GM12878 (cell line): Measurements from ENCODE around the gene EPB41L1. TPM values are rescaled to one million over a fixed set of nuclear protein-coding genes. Genes with fewer than 3 reads are reported as not detected.

Experiments used
- ATAC-seq: fragments of 200-7000 bp; cut with Tn5 transposase; 3 replicates; pipeline ENCODE4 v1.9.1; 2020; ENCODE audit warnings: mild to moderate bottlenecking, moderate library complexity
- BruUV-seq: library from RNA; stranded (reverse); fragments of 400-500 nt; replicated peaks from 2 replicates; lab custom pipeline; 2021; lab: Mats Ljungman, UMichigan
- CTCF ChIA-PET: fragments of 300-600 bp; sonication (Branson Sonifier 250); formaldehyde crosslinking; extraction: SDS; loops from one replicate; lab custom pipeline; 2021; ENCODE audit warnings: inconsistent platforms; lab: Yijun Ruan, JAX
- POLR2A ChIA-PET: fragments of 350-600 bp; formaldehyde crosslinking; extraction: SDS; loops from one replicate; lab custom pipeline; 2021; ENCODE audit warnings: inconsistent platforms; lab: Charles Lee
- RAD21 ChIA-PET: fragments of 300-600 bp; sonication (Branson Sonifier 250); formaldehyde crosslinking; loops from one replicate; lab custom pipeline; 2023; ENCODE audit warnings: antibody characterized with exemption; ENCODE audit not compliant: unreplicated experiment; lab: Charles Lee
- SMC1A ChIA-PET: fragments of 300-600 bp; sonication (Branson Sonifier 250); formaldehyde crosslinking; loops from one replicate; lab custom pipeline; 2023; ENCODE audit not compliant: unreplicated experiment, uncharacterized antibody; lab: Charles Lee
- DNase-seq: peaks from one replicate; pipeline ENCODE4 v3.0.0-alpha.2; 2011; ENCODE audit warnings: low read depth, low spot score
- FAIRE-seq: peaks from 3 replicates; lab custom pipeline; 2011; peaks lifted over from hg19 to GRCh38; lab: Jason Lieb, UNC
- H2AFZ ChIP-seq: 2 replicates; pipeline ENCODE4 v1.6.0; 2011; ENCODE audit warnings: low read depth, low read length, control low read depth; ENCODE audit not compliant: control insufficient read depth
- H3K27ac ChIP-seq: 2 replicates; pipeline ENCODE4 v1.5.1; 2011; ENCODE audit warnings: control low read depth; ENCODE audit not compliant: control insufficient read depth, insufficient read depth
- H3K27me3 ChIP-seq, 2 experiments: replicated peaks in 1 of 2; 2 replicates each; pipeline versions ENCODE4 v1.6.0 to v1.6.1; 2011; ENCODE audit warnings: low read length in 1 of 2; ENCODE audit not compliant: control insufficient read depth in 2 of 2, insufficient read depth in 2 of 2
- H3K36me3 ChIP-seq, 2 experiments: 2 replicates each; pipeline ENCODE4 v1.5.1; 2011; ENCODE audit warnings: low read length in 1 of 2; ENCODE audit not compliant: control insufficient read depth in 2 of 2, insufficient read depth in 2 of 2
- H3K4me1 ChIP-seq: 2 replicates; pipeline ENCODE4 v1.6.1; 2011; ENCODE audit warnings: mild to moderate bottlenecking, low read length, moderate library complexity, mixed read lengths; ENCODE audit not compliant: control insufficient read depth, insufficient read depth
- H3K4me2 ChIP-seq: 2 replicates; pipeline ENCODE4 v1.6.0; 2011; ENCODE audit warnings: control low read depth; ENCODE audit not compliant: control insufficient read depth, insufficient read depth
- H3K4me3 ChIP-seq: fragments of 200-600 bp; sonication (generic); 2 replicates; pipeline ENCODE4 v1.5.1; 2016
- H3K79me2 ChIP-seq: 2 replicates; pipeline ENCODE4 v1.6.0; 2011; ENCODE audit warnings: low read length; ENCODE audit not compliant: control insufficient read depth, insufficient read depth
- H3K9ac ChIP-seq: 2 replicates; pipeline ENCODE4 v1.8.0; 2011; ENCODE audit warnings: low read length, control low read depth, mixed read lengths; ENCODE audit not compliant: control insufficient read depth, insufficient read depth
- H3K9me3 ChIP-seq: replicated peaks from 3 replicates; pipeline ENCODE4 v1.5.1; 2011; ENCODE audit warnings: mild to moderate bottlenecking, low read length; ENCODE audit not compliant: control insufficient read depth, insufficient read depth
- H4K20me1 ChIP-seq: 2 replicates; pipeline ENCODE4 v1.6.0; 2011; ENCODE audit not compliant: control insufficient read depth, insufficient read depth
- ATF7 ChIP-seq: fragments of 450-650 bp; IDR thresholded peaks from 2 replicates; pipeline ENCODE4 v1.6.1; 2016; ENCODE audit warnings: low read depth, mild to moderate bottlenecking
- CBFB ChIP-seq: IDR thresholded peaks from 2 replicates; pipeline ENCODE4 v1.6.1; 2016; ENCODE audit warnings: antibody characterized with exemption, low read depth
- E2F4 ChIP-seq: IDR thresholded peaks from 2 replicates; pipeline ENCODE4 v1.6.1; 2012; ENCODE audit warnings: low read depth, low read length, improper control_type of control experiment
- KAT2A ChIP-seq: conservative IDR thresholded peaks from 2 replicates; pipeline ENCODE4 v1.6.1; 2011; ENCODE audit warnings: low read depth, low read length; ENCODE audit not compliant: control insufficient read depth
- LARP7 ChIP-seq: fragments of 450-650 bp; IDR thresholded peaks from 2 replicates; pipeline ENCODE4 v1.6.1; 2017; ENCODE audit warnings: mild to moderate bottlenecking
- REST ChIP-seq: IDR thresholded peaks from 2 replicates; pipeline ENCODE4 v1.6.1; 2012; ENCODE audit warnings: mild to moderate bottlenecking, low read depth, low read length
- SIX5 ChIP-seq: IDR thresholded peaks from 2 replicates; pipeline ENCODE4 v1.6.1; 2011; ENCODE audit warnings: mild to moderate bottlenecking, low read depth, low read length, moderate library complexity; ENCODE audit not compliant: severe bottlenecking
- SP1 ChIP-seq: IDR thresholded peaks from one replicate; pipeline ENCODE4 v1.6.1; 2011; ENCODE audit warnings: low read depth, low read length
- ZBTB11 ChIP-seq: fragments of 450-650 bp; formaldehyde crosslinking; IDR thresholded peaks from 2 replicates; pipeline ENCODE4 v1.5.0; 2022; ENCODE audit warnings: mild to moderate bottlenecking, missing genetic modification characterization
- ZNF207 ChIP-seq: fragments of 450-650 bp; IDR thresholded peaks from 2 replicates; pipeline ENCODE4 v1.6.1; 2014; ENCODE audit warnings: antibody characterized with exemption, mild to moderate bottlenecking, borderline replicate concordance
- in situ Hi-C: fragments of 300-500 bp; cut with MboI; formaldehyde crosslinking; loops from 9 replicates; pipeline ENCODE4 v1.14.3; 2018; ENCODE audit warnings: mixed read lengths
- intact Hi-C: fragments of 100-400 bp; cut with micrococcal nuclease; formaldehyde crosslinking; loops from one replicate; pipeline ENCODE4 v1.14.2; 2022; ENCODE audit not compliant: unreplicated experiment
- polyA plus RNA-seq, 11 experiments: library from polyadenylated mRNA; depleted of rRNA in 4 of 11; unstranded in 6 of 11; stranded (reverse) in 5 of 11; fragments of >200 nt; fragmentation: Nextera tagmentation in 4 of 11; fragmentation: Illumina TruSeq in 1 of 11; extraction: Ambion mirVana in 4 of 11; extraction: Trizol in 1 of 11; gene quantifications; 1 replicate in 1 of 11; 2 replicates in 10 of 11; pipeline versions ENCODE4 v1.2.1 to v1.2.3, GENCODE V29; 2011 to 2016; ENCODE audit warnings: inconsistent platforms in 2 of 11, missing spikeins in 2 of 11, low read depth in 1 of 11
- total RNA-seq, 4 experiments: library from RNA; depleted of rRNA in 3 of 4; stranded (reverse); fragments of >200 nt in 3 of 4; fragmentation: Illumina TruSeq in 1 of 4; extraction: Trizol in 1 of 4; gene quantifications; 2 replicates each; pipeline versions ENCODE4 v1.2.1 to v1.2.3, GENCODE V29; 2013 to 2021

The EPB41L1 gene
- total and polyA plus RNA-seq, 10 of the 15 experiments (the other 5 are each of a cell fraction or from before 2014, with no cell fraction given), result 0.08 to 3.2 (median 0.31) TPM

- no peak for TF ChIP-seq ZBTB11 (CRISPR knock-in tag)
- TF ChIP-seq KAT2A, result no peak
Observed at GRCh38 chr20:36116807-36117441, 37.6 kb upstream of the EPB41L1 start (continued).

- SMC1A ChIA-PET, result interaction anchor here (1.1 kb wide), 1 partner anchor 10 kb away, joined by 3 read pairs; no protein-coding TSS in a partner anchor
- intact Hi-C loops (no loop called here), in situ Hi-C loops (no loop called here)
- CTCF ChIA-PET, result no interaction called here
- H3K9me3 ChIP-seq, result no peaks in the 10 kb centered on the region
- DNase-seq (no peak), ATAC-seq (no peak), FAIRE-seq (no peak)
- RAD21 ChIA-PET, result no interaction called here
- H3K4me1 ChIP-seq, result peaks cover 8% of the 10 kb centered on the region; the same call in 1 of the 2 replicates
- H4K20me1 ChIP-seq, result no peaks in the 10 kb centered on the region
- no peak overlapping the region for H3K4me2 ChIP-seq
- no peak overlapping the region for H2AFZ ChIP-seq
- H3K4me3 ChIP-seq, result no peak overlapping the region
- no peaks in the 10 kb centered on the region for H3K79me2 ChIP-seq
- no TSS peak for BruUV-seq
- no peaks in the 10 kb centered on the region for H3K36me3 ChIP-seq
- H3K9ac ChIP-seq, result no peak overlapping the region
- no peaks in the 10 kb centered on the region; a peak in 2 of 4 replicates for H3K27me3 ChIP-seq
- POLR2A ChIA-PET, result no interaction called here
- no peak overlapping the region for H3K27ac ChIP-seq
- TF ChIP-seq LARP7, result no peak
- no peak for TF ChIP-seq ZNF207
- no peak for TF ChIP-seq REST
- TF ChIP-seq CBFB, result no peak
- TF ChIP-seq SP1, result no peak
- TF ChIP-seq ATF7, result no peak
- no peak for TF ChIP-seq E2F4
- no peak for TF ChIP-seq ZBTB11 (CRISPR knock-in tag)
- TF ChIP-seq SIX5, result no peak
Observed at GRCh38 chr20:36117638-36118037, 36.9 kb upstream of the EPB41L1 start.
